Ovary (tissue), 3 donors: ENCODE data around the gene LAD1.

ENCODE experiments used
- CTCF ChIP-seq, 3 donors: fragments of 450-650 bp in 2 of 3; fragments of 200-600 bp in 1 of 3; IDR thresholded peaks; one replicate each; pipeline versions ENCODE4 v1.5.1 to v1.8.0; 2016 to 2022; ENCODE audit warnings: antibody characterized with exemption in 3 of 3, mild to moderate bottlenecking in 1 of 3
- EP300 ChIP-seq: sonication (generic); formaldehyde crosslinking; IDR thresholded peaks from one replicate; pipeline ENCODE4 v1.6.1; 2017; ENCODE audit warnings: antibody characterized with exemption
- donor health status: DM: no; HTN: no; CAD: no.

GRCh38 chr1:201376107-201376463 lies 23.0 kb downstream of the LAD1 start:
- no peak for TF ChIP-seq CTCF (IDR thresholded peaks at IDR 0.05)
- TF ChIP-seq EP300: no peak
